Stimulated activated CD4-positive, alpha-beta T cell treated with anti-CD3 and anti-CD28 coated beads, Interleukin-15, amount 100 ng/mL, for 1 hour (primary cell): Measurements from ENCODE around the gene MPP2.
"Not testable (repeated sequence)": the region's sequence is repeated elsewhere in the genome, so short reads cannot be mapped to it uniquely, and the experiment has no call there.

Experiments
- DNase-seq, 2 donors: peaks; one replicate each; pipeline ENCODE4 v3.0.0-alpha.2; 2020; ENCODE audit warnings: low read depth in 1 of 2, low spot score in 1 of 2

The MPP2 gene

DNA sequence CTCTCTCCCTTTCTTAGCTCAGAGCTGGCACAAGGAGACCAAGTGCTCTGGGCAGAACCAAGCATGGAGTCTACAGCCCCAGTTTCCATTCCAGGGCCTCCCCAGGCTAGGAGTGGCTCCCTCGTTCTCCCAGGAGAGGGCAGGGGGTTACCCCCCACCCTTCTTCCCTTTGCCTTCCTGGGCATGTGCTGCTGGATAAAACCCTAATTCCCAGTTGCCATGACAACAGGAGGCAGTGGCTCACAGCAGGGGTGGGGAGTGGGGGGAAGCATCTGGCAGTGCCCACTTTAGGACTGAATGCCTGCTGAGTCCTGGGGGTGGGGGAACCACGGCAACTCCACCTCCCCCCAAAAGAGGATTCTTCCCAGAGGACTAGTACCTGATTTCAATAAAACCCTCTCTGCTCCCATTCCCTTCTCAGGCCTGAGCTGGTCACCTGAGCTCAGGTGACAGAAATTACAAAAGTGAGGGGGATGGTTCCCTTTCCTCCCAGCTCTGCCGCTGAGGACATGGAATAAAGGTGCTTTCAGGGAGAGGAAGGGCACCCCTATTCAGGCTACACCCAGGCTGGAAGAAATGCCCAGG, 1.8 kb downstream of the MPP2 start:
- no peak for DNase-seq

DNA sequence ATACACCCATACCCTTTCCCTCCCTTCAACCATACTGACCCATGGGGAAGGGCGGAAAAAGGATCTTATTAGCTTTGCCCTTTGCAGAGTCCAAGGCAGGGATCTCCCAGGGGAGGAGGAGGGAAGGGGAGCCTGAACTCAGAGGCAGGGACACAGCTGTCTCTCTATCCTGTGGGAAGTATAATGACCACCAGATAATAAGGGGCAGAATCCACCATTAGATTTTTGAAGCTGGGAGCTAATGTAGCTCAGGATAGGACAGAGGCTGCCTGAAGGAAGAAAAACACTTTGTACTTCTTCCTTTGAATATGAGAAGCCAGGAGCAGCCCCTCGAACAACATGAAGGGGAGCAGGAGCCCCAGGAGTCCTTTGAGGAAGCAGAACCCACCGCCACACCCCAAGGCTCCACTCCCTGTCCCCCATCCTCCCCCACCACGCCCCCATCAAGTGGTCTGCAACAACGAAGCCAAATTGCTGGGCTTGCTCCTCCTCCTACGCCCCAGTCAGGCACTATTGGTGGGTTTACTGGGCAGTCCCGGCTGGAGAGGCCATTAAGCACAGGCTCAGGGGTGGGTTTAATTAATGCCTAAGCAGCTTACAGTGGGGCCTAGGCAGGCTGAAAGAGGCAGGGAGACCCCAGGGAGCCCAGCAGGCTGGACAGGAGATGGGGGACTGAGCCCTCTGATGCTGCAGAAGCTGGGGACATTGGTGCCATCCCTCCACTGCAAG, 5.3 kb downstream of the MPP2 start:
- no peak for DNase-seq

DNA sequence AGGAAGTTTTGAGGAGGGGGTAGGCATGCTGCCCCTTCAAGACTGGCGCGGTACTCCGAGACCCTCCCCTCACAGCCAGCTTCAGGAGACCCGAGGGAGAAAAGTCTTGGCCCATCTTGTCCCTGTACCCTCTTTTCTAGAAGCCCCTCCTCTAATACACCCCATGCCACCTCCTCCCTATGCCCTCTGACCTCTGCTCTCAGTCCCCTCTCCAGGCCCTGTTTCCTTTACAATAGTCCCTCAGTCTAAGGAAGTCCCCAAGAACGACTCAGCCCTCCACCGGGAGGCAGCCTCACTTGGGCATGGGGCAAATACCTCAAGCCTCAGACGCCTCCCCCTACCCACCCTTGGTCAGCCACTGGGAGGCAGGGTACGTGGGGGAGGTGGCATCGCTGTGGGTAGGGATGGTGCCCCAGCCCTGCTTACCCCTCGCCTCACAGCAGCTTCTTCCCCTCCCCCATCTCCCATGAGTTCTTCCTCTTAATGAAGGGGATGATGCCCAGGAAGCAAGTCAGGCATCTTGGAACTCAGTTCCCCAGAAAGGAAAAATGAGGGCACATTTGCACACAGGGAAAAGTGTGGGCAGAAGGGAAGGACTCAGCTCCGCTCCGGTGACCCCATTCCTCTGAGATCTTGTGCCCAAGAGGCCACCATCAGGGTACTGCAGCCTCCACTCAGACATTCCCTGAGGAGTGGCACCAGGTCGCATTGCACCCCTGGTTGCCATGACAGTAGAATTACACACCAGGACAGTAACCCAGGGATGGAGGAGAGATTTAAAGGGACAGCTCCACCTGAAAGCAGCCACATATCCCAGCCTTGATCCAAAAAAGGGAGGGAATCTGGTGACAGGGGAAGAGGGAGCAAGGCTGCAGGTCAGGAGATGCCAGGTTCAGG, 6.2 kb downstream of the MPP2 start:
- no peak for DNase-seq

GRCh38 chr17:43900183-43900857, 7.0 kb downstream of the MPP2 start:
- peak; percentile 59 to 73 for DNase-seq

DNA sequence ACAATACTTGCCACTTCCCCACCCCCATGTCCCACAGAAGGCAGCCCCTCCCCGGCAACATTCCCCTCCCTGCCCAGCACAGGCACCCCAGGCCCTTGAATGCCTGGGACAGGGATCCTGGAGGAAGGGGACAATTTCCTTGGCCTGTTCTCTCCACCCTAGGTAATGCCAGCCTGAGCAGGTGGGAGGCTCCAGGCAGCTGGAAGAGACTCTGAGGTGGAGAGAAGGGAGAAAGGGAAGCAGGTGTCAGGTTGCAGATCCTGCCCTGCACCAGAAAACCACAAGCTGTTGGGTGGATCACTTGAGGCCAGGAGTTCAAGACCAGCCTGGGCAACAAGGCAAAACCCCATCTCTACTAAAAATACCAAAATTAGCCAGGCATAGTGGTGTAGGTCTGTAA, 8.9 kb downstream of the MPP2 start:
- no peak for DNase-seq

DNA sequence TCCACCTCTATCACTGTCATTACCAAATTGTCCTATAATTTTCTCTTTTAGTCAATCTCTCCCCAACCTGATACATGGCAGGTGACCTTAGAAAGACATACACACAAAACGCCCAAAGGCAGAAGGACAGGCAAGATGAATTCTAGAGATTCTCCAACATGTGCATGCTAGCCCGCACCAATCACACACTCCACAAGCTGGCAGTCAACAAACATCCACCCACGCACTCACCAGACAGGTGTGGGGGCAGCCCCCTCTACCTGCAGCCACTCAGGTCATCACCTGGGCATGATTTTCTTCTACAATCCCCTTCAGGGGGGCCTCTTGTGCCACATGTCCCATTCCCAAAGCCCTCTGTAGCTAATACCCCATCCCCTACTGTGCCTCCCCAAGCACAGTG, 9.5 kb downstream of the MPP2 start:
- no peak for DNase-seq

- DNase-seq = not testable (repeated sequence)
Observed at GRCh38 chr17:43894494-43894893, 12.8 kb downstream of the MPP2 start.

DNA sequence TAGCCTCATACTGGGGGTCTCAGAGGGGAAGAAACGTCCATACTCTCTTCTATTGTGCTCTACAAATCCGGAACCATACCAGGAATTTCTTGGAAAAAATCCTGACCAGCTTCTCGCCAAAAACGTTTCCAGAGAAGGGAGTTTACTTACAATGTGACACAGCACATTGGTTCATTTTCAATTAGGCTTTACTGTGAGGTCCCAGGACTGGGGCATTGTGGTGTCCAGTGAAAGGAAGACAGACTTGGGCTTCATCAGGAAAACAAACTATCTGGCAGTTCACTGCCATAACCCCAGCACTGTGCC, 14.7 kb downstream of the MPP2 start:
- no peak for DNase-seq

DNA sequence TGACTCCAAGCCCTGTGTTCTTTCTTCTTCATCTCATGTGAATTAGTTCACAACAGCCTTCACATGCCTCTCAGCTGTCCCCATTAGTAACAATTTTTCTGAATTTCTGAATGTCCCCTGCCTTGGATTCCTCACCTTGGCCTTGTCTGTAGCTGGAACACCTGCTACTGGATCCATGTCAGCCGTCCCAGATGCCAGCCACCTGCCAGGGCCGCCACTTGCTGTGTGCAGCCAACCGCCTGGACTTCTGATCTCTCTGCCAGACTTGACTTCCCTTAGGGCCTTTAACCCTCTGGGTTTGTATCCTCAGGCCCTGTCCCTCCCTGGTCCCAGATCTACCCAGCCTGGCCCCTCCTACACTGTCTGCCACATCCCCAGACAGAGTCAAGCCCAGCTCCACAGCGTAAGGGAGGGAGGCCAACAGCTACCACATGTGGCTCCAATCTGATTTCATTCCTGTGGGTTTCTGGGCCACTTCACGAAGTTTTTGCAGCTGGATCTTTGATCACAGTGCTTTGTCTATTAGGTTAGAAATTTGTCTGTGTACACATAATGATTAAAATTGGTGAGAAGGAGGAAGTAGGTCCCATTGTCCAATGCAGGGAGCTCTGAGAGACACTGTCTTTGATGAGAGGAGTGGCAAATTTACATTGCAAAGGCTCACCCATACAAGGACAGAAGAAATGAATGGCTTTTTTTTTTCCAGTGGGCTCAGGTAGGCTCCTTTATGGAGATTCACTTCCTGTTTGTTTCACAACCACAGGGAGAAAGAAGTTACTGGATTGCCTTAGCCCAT, 15.3 kb downstream of the MPP2 start:
- DNase-seq = no peak

DNA sequence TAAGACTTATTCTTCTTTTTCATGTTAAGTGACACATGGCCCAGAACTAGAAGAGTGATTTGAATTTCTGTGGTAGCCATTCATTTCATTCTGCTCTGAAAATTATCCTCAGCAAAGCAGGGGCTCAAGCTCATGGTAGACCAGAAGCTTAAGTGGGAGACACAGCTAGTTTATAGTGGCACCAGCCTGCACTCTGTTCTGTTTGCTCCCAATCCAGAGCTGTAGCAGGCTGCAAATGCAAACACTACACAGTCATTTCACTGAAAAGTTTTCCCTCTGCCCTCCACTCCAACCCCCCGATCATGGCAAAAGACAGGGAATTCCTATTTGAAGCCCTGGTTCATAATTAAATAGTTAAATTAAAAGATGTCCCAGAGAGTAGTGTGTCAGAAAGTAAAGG, 17.1 kb downstream of the MPP2 start:
- DNase-seq = no peak

GRCh38 chr17:43888548-43888947, 18.8 kb downstream of the MPP2 start:
- no peak for DNase-seq

DNA sequence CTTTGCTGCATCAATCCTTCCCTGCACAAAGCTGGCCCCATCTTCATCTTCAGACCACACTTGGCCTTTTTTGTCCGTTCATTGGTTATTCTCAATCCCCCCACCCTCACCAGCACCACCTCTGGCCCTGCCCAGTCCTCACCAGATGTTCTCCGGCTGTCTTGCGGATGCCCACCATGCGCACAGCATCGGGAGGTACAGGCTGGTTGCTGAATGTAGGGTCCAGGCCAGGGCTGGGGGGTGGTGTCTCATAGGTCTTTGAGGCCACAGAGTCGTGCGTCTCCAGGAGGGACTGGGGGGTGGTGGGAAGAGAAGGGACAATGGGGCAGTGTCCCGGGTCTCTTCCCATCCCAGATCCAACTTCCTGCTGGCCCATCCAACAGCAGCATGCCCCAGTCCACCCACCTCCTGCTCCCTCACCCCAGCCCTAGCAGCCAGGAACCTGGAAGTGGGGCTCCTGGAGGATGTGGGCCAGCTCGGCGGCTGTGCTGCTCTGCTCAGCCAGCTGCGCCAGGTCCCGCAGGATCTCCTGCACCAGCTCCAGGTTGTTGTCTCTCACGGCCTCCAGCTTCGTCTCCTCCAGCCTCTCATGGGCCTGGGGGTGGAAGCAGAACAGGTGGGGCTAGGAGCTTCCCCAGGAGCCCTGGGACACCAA, 24.4 kb downstream of the MPP2 start:
- no peak for DNase-seq

DNA sequence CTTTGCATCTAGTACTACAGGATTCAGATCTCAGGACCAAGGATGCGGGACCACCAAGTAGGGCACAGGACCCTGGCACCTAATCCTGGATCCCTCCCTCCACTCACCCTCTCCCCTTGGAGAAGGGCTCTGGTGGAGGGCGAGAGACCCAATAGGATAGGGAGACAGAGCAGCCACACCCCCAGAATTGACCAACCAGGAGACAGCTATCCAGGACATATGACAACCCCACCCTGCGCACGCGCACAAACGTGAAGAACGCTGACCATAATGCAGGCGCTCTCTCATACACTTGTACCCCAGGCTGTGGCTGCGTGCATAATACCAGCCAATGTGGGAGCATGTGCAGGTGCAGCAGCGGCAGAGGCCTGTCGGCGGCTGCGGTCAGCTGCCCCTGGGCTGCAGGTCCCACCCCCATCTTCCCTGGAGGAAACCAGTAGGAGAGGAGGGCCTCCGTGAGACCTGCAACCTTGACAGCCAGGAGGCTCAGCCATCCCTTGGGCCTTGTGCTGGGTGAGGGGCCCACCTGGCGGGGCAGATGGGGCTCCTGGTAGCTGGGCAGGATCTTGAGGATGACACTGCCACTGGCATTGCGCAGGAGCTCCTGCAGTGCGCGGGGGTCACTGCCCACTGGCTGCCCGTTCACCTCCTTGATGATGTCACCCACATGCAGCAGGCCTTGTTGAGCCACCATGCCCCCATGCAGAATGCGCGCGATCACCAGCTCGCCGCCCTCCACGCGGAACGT, 25.4 kb downstream of the MPP2 start:
- DNase-seq = no peak

DNA sequence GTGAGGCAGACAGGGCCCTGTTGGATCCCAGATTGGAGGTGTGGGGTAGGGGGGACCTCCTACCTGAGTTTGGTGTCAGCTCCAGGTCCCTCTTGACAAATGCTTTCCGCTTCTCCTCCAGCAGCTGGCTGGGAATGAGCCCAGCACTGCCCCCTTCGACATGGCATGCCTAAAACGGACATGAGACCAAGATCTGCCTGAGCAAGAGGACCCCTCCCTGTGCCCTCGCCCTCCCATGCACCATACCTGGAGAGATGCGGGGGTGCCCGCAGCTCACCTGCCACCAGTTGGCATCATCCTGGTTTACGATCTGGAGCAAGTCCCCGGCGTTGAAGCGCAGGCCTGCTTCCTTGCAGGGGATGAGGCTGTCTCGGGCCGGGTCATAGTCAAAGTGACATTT, 26.2 kb downstream of the MPP2 start:
- no peak for DNase-seq

DNA sequence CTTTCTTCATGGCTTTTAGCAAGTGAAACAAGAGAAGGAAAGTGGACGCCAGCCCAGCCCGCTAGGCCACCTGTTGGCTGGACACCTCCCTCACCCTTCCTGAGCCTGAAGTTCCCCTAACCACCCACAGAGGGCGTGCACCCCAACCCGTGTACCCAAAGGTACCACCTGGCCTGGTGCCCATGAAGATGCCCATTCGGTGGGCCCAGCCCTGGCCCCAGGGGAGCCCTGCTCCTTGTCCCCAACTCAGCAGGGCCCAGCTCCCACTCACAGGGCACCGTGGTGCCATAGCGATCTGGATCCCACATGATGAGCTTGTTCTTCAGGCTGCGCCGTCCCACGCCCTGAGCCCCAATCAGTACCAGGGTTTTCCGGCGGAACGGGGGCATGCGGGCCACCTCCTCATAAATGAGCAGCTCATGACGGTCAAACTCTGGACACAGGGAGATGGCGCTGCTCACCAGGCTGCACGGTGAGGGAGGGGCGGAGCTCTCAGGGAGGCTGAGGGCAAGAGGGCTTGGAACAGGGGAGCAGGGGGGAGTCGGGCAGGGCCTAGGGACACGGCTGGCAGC, 26.8 kb downstream of the MPP2 start:
- no peak for DNase-seq

DNA sequence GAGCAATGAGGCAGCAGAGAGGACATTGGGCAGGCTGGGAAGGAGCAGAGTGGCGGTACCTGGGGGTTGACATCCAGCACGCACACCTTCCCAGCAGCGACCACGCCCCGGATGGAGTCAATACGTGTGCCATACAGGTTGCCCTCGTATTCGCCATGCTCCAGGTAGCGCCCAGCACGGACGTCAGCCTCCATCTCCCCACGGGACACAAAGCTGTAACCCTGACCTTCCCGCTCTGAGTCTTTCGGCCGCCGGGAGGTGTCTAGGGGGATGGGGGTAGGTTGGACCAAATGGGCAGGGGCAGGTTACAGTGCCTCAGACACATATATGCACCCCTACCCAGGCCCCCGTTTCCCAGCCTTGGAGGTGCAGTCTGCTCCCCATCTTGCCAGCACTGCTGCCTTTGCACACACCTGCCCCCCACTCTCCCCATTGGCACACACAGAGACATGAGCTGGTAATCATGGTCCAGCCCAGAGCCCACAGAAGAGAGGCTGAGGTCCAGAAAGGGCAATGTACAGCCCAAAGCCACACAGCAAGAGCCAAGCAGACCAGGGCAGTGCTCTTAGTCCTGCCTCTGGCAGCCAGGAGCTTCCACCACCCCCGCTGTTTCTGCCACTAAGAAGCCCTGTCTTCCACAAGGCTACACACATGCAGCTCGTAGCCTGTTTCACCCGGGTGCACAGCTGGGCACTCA, 27.5 kb downstream of the MPP2 start:
- no peak for DNase-seq

DNA sequence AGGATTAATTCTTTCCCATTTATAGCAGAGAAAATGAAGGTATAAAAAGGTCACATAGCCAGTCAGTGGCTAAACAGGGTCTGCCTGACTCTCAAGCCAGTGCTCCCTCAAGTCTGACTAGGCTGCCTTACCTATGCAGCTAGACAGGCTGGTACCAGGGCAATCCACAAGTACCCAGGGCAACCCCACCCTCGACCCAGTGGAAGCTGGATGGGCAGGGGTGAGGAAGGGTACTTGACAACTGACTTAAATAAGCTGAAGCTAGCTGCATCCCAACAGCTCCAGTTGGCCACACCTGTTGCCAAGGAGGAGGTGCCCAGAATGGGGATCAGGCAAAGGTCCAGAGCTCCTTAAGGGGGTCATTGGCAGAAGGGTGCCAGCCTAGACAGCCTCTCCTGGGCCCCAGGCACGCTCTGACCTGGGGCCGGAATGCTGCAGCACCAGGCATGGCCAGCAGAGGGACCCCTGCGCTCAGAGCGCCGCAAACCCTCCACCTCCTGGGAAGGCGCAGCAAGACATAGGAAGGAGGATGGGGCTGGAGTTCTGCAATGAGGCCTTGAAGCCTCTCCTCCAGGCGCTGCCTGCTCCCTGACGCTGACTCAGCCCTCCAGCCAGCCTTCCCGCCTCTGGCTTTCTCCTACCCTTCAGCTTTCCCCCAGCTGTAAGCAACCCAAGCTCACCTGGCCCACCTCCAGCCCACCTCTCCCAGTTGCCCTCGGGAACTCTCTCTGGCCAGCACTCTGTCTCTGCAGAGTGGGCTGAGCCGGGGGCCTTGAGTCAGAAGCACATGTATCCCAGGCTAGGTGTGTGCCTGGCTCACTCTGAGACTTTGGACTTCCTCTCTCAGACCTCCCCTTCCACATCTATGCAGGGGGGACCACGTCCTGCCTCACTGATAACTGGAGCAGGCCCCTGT, 28.8 kb downstream of the MPP2 start:
- peak; percentile 43 to 68 for DNase-seq
